ENCODE measurements around the gene OCA2.

Gene OCA2

GRCh38 chr15:28113394-28114113 is 14.4 kb upstream of the OCA2 start:
- no peak for TF ChIP-seq REST (IDR thresholded peaks at IDR 0.05; ENCODE audit: insufficient read depth in 1 of 2, low read depth in 2 of 2, low read length in 2 of 2)
- no peak for TF ChIP-seq TAF1 (IDR thresholded peaks at IDR 0.05; ENCODE audit: borderline replicate concordance, insufficient read depth, low read length)
- TF ChIP-seq SIN3A (IDR thresholded peaks at IDR 0.05; ENCODE audit: borderline replicate concordance, insufficient read depth, low read length): no peak
- no peak for TF ChIP-seq POLR2AphosphoS5 (IDR thresholded peaks at IDR 0.05; ENCODE audit: low read depth, low read length)
- TF ChIP-seq FOXP2 (optimal IDR thresholded peaks at IDR 0.05; ENCODE audit: borderline replicate concordance, extremely low read depth, extremely low read length, insufficient read depth): no peak

GRCh38 chr15:28112962-28113361 is 13.8 kb upstream of the OCA2 start:
- TF ChIP-seq SIN3A (IDR thresholded peaks at IDR 0.05; ENCODE audit: borderline replicate concordance, insufficient read depth, low read length): no peak
- no peak for TF ChIP-seq TAF1 (IDR thresholded peaks at IDR 0.05; ENCODE audit: borderline replicate concordance, insufficient read depth, low read length)
- TF ChIP-seq REST (IDR thresholded peaks at IDR 0.05; ENCODE audit: insufficient read depth in 1 of 2, low read depth in 2 of 2, low read length in 2 of 2): no peak
- no peak for TF ChIP-seq POLR2AphosphoS5 (IDR thresholded peaks at IDR 0.05; ENCODE audit: low read depth, low read length)
- no peak for TF ChIP-seq FOXP2 (optimal IDR thresholded peaks at IDR 0.05; ENCODE audit: borderline replicate concordance, extremely low read depth, extremely low read length, insufficient read depth)

- TF ChIP-seq TAF1 (IDR thresholded peaks at IDR 0.05; ENCODE audit: borderline replicate concordance, insufficient read depth, low read length) (no peak), SIN3A (IDR thresholded peaks at IDR 0.05; ENCODE audit: borderline replicate concordance, insufficient read depth, low read length) (no peak)
Measured at GRCh38 chr15:28112101-28112760, 13.1 kb upstream of the OCA2 start.

- no peak for TF ChIP-seq FOXP2 (optimal IDR thresholded peaks at IDR 0.05; ENCODE audit: borderline replicate concordance, extremely low read depth, extremely low read length, insufficient read depth)
- no peak for TF ChIP-seq POLR2AphosphoS5 (IDR thresholded peaks at IDR 0.05; ENCODE audit: low read depth, low read length)
- no peak for TF ChIP-seq REST (IDR thresholded peaks at IDR 0.05; ENCODE audit: insufficient read depth in 1 of 2, low read depth in 2 of 2, low read length in 2 of 2)
- no peak for TF ChIP-seq SIN3A (IDR thresholded peaks at IDR 0.05; ENCODE audit: borderline replicate concordance, insufficient read depth, low read length)
- TF ChIP-seq TAF1 (IDR thresholded peaks at IDR 0.05; ENCODE audit: borderline replicate concordance, insufficient read depth, low read length): no peak
Measured at GRCh38 chr15:28111543-28111942, 12.4 kb upstream of the OCA2 start.

GRCh38 chr15:28110481-28110881 is 11.4 kb upstream of the OCA2 start:
- no peak for TF ChIP-seq SIN3A (IDR thresholded peaks at IDR 0.05; ENCODE audit: borderline replicate concordance, insufficient read depth, low read length)
- TF ChIP-seq REST (IDR thresholded peaks at IDR 0.05; ENCODE audit: insufficient read depth in 1 of 2, low read depth in 2 of 2, low read length in 2 of 2): no peak
- TF ChIP-seq TAF1 (IDR thresholded peaks at IDR 0.05; ENCODE audit: borderline replicate concordance, insufficient read depth, low read length): no peak
- TF ChIP-seq POLR2AphosphoS5 (IDR thresholded peaks at IDR 0.05; ENCODE audit: low read depth, low read length): no peak
- no peak for TF ChIP-seq FOXP2 (optimal IDR thresholded peaks at IDR 0.05; ENCODE audit: borderline replicate concordance, extremely low read depth, extremely low read length, insufficient read depth)

All from PFSK-1 (cell line).